ENCODE measurements around the gene TMEM229A.

The TMEM229A gene

GRCh38 chr7:124059375-124059774, 26.5 kb upstream of the TMEM229A start:
- no peaks in the 10 kb centered on the region for H3K79me2 ChIP-seq (ENCODE audit: insufficient read depth, low read length)
- TF ChIP-seq CTCF (conservative IDR thresholded peaks at IDR 0.05; ENCODE audit: low read length) (no peak), EZH2phosphoT487 (IDR thresholded peaks at IDR 0.05; ENCODE audit: borderline replicate concordance) (no peak)
- H3K4me3 ChIP-seq (ENCODE audit: low read length, poor library complexity, severe bottlenecking), result no peak overlapping the region
- no peaks in the 10 kb centered on the region for H3K36me3 ChIP-seq (ENCODE audit: insufficient read depth, low read length)
- no peaks in the 10 kb centered on the region for H3K9me3 ChIP-seq (ENCODE audit: insufficient read depth, low read depth, low read length)
- no peaks in the 10 kb centered on the region for H4K20me1 ChIP-seq (ENCODE audit: insufficient read depth, low read length, poor library complexity, severe bottlenecking)
- H3K9me2 ChIP-seq (replicated peaks; ENCODE audit: low read depth, low read length), result no peaks in the 10 kb centered on the region
- H3K4me1 ChIP-seq (ENCODE audit: insufficient read depth, low read length, poor library complexity, severe bottlenecking), result no peaks in the 10 kb centered on the region
- H3F3A ChIP-seq (ENCODE audit: low read depth), result no peaks in the 10 kb centered on the region
- no peak overlapping the region for H3K4me2 ChIP-seq (ENCODE audit: low read depth, low read length, poor library complexity, severe bottlenecking)
- no peak overlapping the region for H2AFZ ChIP-seq (ENCODE audit: low read length)
- no peak overlapping the region for H3K9ac ChIP-seq (ENCODE audit: low read depth, low read length, poor library complexity, severe bottlenecking)
- H3K27me3 ChIP-seq (ENCODE audit: insufficient read depth, low read length, poor library complexity, severe bottlenecking), result no peaks in the 10 kb centered on the region

- TF ChIP-seq CTCF (conservative IDR thresholded peaks at IDR 0.05; ENCODE audit: low read length) (no peak), EZH2phosphoT487 (IDR thresholded peaks at IDR 0.05; ENCODE audit: borderline replicate concordance) (no peak)
- H2AFZ ChIP-seq (ENCODE audit: low read length), result no peak overlapping the region
These were observed 25.6 kb upstream of the TMEM229A start for GRCh38 chr7:124058515-124058914.

GRCh38 chr7:124057872-124058271, 25.0 kb upstream of the TMEM229A start:
- Histone ChIP-seq H3K9me2 (replicated peaks; ENCODE audit: low read depth, low read length) (no peaks in the 10 kb centered on the region), H3K36me3 (ENCODE audit: insufficient read depth, low read length) (no peaks in the 10 kb centered on the region), H3K27me3 (ENCODE audit: insufficient read depth, low read length, poor library complexity, severe bottlenecking) (no peaks in the 10 kb centered on the region), H3K4me1 (ENCODE audit: insufficient read depth, low read length, poor library complexity, severe bottlenecking) (no peaks in the 10 kb centered on the region), H3F3A (ENCODE audit: low read depth) (no peaks in the 10 kb centered on the region), H4K20me1 (ENCODE audit: insufficient read depth, low read length, poor library complexity, severe bottlenecking) (no peaks in the 10 kb centered on the region), H3K9me3 (ENCODE audit: insufficient read depth, low read depth, low read length) (no peaks in the 10 kb centered on the region), H2AFZ (ENCODE audit: low read length) (no peak overlapping the region), H3K4me2 (ENCODE audit: low read depth, low read length, poor library complexity, severe bottlenecking) (no peak overlapping the region), H3K79me2 (ENCODE audit: insufficient read depth, low read length) (no peaks in the 10 kb centered on the region), H3K4me3 (ENCODE audit: low read length, poor library complexity, severe bottlenecking) (no peak overlapping the region), H3K9ac (ENCODE audit: low read depth, low read length, poor library complexity, severe bottlenecking) (no peak overlapping the region)
- TF ChIP-seq CTCF (conservative IDR thresholded peaks at IDR 0.05; ENCODE audit: low read length), result no peak
- no peak for TF ChIP-seq EZH2phosphoT487 (IDR thresholded peaks at IDR 0.05; ENCODE audit: borderline replicate concordance)

More at GRCh38 chr7:124058515-124058914, 25.6 kb upstream of the TMEM229A start:
- Histone ChIP-seq H3K9me2 (replicated peaks; ENCODE audit: low read depth, low read length) (no peaks in the 10 kb centered on the region), H4K20me1 (ENCODE audit: insufficient read depth, low read length, poor library complexity, severe bottlenecking) (no peaks in the 10 kb centered on the region), H3K4me3 (ENCODE audit: low read length, poor library complexity, severe bottlenecking) (no peak overlapping the region), H3K9me3 (ENCODE audit: insufficient read depth, low read depth, low read length) (no peaks in the 10 kb centered on the region), H3K4me1 (ENCODE audit: insufficient read depth, low read length, poor library complexity, severe bottlenecking) (no peaks in the 10 kb centered on the region), H3K4me2 (ENCODE audit: low read depth, low read length, poor library complexity, severe bottlenecking) (no peak overlapping the region), H3K36me3 (ENCODE audit: insufficient read depth, low read length) (no peaks in the 10 kb centered on the region), H3K27me3 (ENCODE audit: insufficient read depth, low read length, poor library complexity, severe bottlenecking) (no peaks in the 10 kb centered on the region), H3K9ac (ENCODE audit: low read depth, low read length, poor library complexity, severe bottlenecking) (no peak overlapping the region), H3K79me2 (ENCODE audit: insufficient read depth, low read length) (no peaks in the 10 kb centered on the region), H3F3A (ENCODE audit: low read depth) (no peaks in the 10 kb centered on the region)
